Hepatocyte (in vitro differentiated cells): ENCODE measurements around the gene HLA-DMA. TPM values are rescaled to one million over a fixed set of nuclear protein-coding genes. Genes with fewer than 3 reads are reported as not detected.

Source experiments
- DNase-seq: peaks from one replicate; pipeline ENCODE4 v3.0.0-alpha.2; 2016; ENCODE audit warnings: low spot score
- H2AFZ ChIP-seq: fragments of 200-600 bp; sonication (generic); 2 replicates; pipeline ENCODE4 v1.6.0; 2016; ENCODE audit warnings: antibody characterized with exemption, mild to moderate bottlenecking
- H3K27ac ChIP-seq: fragments of 200-600 bp; sonication (generic); 2 replicates; pipeline ENCODE4 v1.5.1; 2016; ENCODE audit warnings: mild to moderate bottlenecking
- H3K27me3 ChIP-seq: fragments of 200-600 bp; sonication (generic); 2 replicates; pipeline ENCODE4 v1.6.1; 2016
- H3K36me3 ChIP-seq: fragments of 200-600 bp; sonication (generic); replicated peaks from 2 replicates; pipeline ENCODE4 v1.5.1; 2016; ENCODE audit warnings: low read depth; ENCODE audit not compliant: insufficient read depth
- H3K4me1 ChIP-seq: fragments of 200-600 bp; sonication (generic); 2 replicates; pipeline ENCODE4 v1.5.1; 2016; ENCODE audit warnings: mild to moderate bottlenecking, moderate library complexity; ENCODE audit not compliant: insufficient read depth
- H3K4me2 ChIP-seq: fragments of 200-600 bp; sonication (generic); 2 replicates; pipeline ENCODE4 v1.6.0; 2016
- H3K4me3 ChIP-seq: fragments of 200-600 bp; sonication (generic); 2 replicates; pipeline ENCODE4 v1.5.1; 2016; ENCODE audit warnings: mild to moderate bottlenecking
- H3K79me2 ChIP-seq: fragments of 200-600 bp; sonication (generic); 2 replicates; pipeline ENCODE4 v1.6.0; 2017; ENCODE audit warnings: mild to moderate bottlenecking
- H3K9me2 ChIP-seq: fragments of 200-600 bp; sonication (generic); replicated peaks from 2 replicates; pipeline ENCODE4 v1.6.0; 2017; ENCODE audit warnings: mild to moderate bottlenecking; ENCODE audit not compliant: insufficient read depth
- H3K9me3 ChIP-seq: fragments of 200-600 bp; sonication (generic); 2 replicates; pipeline ENCODE4 v1.5.1; 2016; ENCODE audit warnings: low read depth, mild to moderate bottlenecking
- H4K20me1 ChIP-seq: fragments of 200-600 bp; sonication (generic); 2 replicates; pipeline ENCODE4 v1.6.0; 2016; ENCODE audit warnings: mild to moderate bottlenecking; ENCODE audit not compliant: insufficient read depth, poor library complexity, severe bottlenecking
- EZH2 ChIP-seq: fragments of 200-600 bp; sonication (generic); IDR thresholded peaks from 2 replicates; pipeline ENCODE4 v1.6.1; 2016; ENCODE audit warnings: antibody characterized with exemption, mild to moderate bottlenecking, borderline replicate concordance
- EZH2phosphoT487 ChIP-seq: fragments of 200-600 bp; sonication (generic); IDR thresholded peaks from one replicate; pipeline ENCODE4 v1.6.1; 2018; ENCODE audit warnings: antibody characterized with exemption, mild to moderate bottlenecking, low read depth, moderate library complexity; ENCODE audit not compliant: unreplicated experiment, severe bottlenecking
- WGBS: methylation state at CpG from one replicate; pipeline ENCODE4 v1.1.6; 2016; ENCODE audit warnings: low lambda C conversion rate; ENCODE audit errors: missing lambda C conversion rate; 5-methylcytosine and 5-hydroxymethylcytosine counted together
- polyA plus RNA-seq: library from polyadenylated mRNA; unstranded; fragments of >200 nt; fragmentation: Nextera tagmentation; extraction: Ambion mirVana; gene quantifications from 2 replicates; pipeline ENCODE4 v1.2.1, GENCODE V29; 2016
- total RNA-seq: library from RNA; depleted of rRNA; stranded (reverse); fragments of >200 nt; gene quantifications from 2 replicates; pipeline ENCODE4 v1.2.3, GENCODE V29; 2014
- TF ChIP-seq, protein P1 (sequence below): fragments of 200-600 bp; sonication (generic); IDR thresholded peaks from 2 replicates; pipeline ENCODE4 v1.5.1; 2016; ENCODE audit warnings: antibody characterized with exemption, mild to moderate bottlenecking; ENCODE audit not compliant: poor library complexity

The HLA-DMA gene
- total and polyA plus RNA-seq, 2 experiments from 2014 or later: 4.7 to 9.5 TPM

DNA sequence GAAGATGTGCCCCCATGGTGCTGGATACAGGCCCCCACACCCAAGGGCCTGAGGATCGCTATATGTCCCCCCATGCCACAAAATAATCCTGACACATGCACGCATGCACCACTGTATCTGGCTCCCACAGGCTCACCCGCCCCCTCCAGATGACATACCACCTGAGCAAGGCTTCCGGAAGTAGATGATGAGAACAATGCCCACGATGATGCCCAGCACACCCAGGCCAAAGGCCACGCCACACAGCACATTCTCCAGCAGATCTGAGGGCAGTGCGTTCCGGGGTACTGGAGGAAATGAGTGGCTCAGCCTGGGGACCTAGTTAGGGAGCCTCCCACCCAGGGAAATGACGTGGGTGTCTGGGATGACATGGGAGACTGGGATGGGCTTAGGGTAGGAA is 3.8 kb downstream of the HLA-DMA start:
- no peaks in the 10 kb centered on the region for H3K9me3 ChIP-seq
- no peaks in the 10 kb centered on the region for H3K36me3 ChIP-seq
- 91% methylated on average over 9 of the region's 9 CpGs for WGBS
- H3K79me2 ChIP-seq: no peaks in the 10 kb centered on the region
- H3K27ac ChIP-seq: no peak overlapping the region
- no peak overlapping the region for H3K4me3 ChIP-seq
- no peaks in the 10 kb centered on the region for H3K4me1 ChIP-seq
- H3K27me3 ChIP-seq: no peaks in the 10 kb centered on the region
- DNase-seq: no peak
- H3K4me2 ChIP-seq: no peak overlapping the region
- H3K9me2 ChIP-seq: no peaks in the 10 kb centered on the region
- TF ChIP-seq EZH2phosphoT487: no peak
- H2AFZ ChIP-seq: no peak overlapping the region
- H4K20me1 ChIP-seq: no peaks in the 10 kb centered on the region

DNA sequence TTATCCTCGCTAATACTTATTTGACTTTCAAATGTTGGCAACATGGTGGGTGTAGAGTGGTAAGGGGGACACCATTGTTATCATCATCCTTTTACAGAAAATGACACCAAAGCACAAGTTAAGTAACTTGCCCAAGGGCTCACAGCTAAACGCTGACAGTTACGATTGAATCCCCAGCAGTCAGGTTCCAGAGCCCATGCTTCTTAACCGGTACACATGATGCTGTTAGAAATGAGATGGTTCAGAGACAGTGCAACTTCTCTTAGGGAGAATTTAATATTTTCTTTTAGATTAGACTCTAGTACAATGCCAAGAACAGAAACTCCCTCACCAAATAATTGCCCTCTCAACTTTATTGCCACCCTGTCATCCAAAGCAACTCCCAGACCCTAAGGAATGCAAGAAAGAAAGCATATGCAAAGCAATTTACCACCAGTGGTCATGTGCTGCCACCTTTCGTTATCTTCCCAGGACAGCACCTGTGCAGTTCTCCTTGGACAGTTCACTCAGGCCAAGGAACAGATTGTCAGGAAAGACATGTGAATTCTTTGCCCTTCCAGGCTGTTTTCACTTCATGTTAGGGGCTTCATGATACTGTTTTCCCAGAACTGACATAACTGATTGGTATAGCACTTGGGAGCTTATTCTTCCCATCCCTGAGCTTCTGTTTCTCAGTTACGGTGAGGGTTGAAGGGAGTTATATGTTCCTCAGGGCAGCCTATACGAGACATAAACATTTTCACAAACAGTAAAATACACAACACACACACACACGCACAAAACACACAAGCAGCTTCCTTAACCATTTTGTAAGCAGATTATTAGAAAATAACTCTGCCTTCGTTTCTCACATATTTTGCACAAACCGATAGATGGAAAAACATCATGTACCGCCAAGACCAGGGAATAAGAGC is 5.1 kb downstream of the HLA-DMA start:
- Histone ChIP-seq H3K9me3 (no peaks in the 10 kb centered on the region), H2AFZ (no peak overlapping the region), H3K27ac (no peak overlapping the region), H3K9me2 (no peaks in the 10 kb centered on the region), H3K4me2 (no peak overlapping the region), H3K27me3 (no peaks in the 10 kb centered on the region), H3K79me2 (no peaks in the 10 kb centered on the region), H3K36me3 (no peaks in the 10 kb centered on the region), H3K4me3 (no peak overlapping the region), H3K4me1 (no peaks in the 10 kb centered on the region), H4K20me1 (no peaks in the 10 kb centered on the region)
- 64% methylated on average over 11 of the region's 11 CpGs for WGBS
- TF ChIP-seq, protein P1, sequence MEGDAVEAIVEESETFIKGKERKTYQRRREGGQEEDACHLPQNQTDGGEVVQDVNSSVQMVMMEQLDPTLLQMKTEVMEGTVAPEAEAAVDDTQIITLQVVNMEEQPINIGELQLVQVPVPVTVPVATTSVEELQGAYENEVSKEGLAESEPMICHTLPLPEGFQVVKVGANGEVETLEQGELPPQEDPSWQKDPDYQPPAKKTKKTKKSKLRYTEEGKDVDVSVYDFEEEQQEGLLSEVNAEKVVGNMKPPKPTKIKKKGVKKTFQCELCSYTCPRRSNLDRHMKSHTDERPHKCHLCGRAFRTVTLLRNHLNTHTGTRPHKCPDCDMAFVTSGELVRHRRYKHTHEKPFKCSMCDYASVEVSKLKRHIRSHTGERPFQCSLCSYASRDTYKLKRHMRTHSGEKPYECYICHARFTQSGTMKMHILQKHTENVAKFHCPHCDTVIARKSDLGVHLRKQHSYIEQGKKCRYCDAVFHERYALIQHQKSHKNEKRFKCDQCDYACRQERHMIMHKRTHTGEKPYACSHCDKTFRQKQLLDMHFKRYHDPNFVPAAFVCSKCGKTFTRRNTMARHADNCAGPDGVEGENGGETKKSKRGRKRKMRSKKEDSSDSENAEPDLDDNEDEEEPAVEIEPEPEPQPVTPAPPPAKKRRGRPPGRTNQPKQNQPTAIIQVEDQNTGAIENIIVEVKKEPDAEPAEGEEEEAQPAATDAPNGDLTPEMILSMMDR: peak; percentile 66
- no peak for TF ChIP-seq EZH2phosphoT487
- DNase-seq: peak; percentile 76

DNA sequence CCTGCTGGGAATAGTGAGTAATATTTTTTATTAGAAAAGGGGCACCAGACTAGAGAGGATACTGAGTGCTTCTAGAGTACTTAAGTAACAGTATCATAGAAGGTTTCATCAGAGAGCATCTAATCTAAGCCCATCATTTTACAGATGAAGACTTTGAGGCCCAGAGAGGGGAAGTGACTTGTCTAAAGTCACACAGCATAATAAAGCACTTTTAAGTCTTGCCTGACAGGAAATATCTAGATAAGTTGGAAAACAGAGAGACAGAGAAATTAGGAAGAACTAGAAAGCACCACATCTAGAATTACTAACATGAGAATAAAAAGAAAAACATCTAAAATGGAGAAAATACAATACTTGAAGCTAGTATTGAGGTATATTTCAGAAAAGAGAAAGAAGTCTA is 6.0 kb downstream of the HLA-DMA start:
- H3K79me2 ChIP-seq: no peaks in the 10 kb centered on the region
- no peaks in the 10 kb centered on the region for H3K36me3 ChIP-seq
- no peaks in the 10 kb centered on the region for H3K4me1 ChIP-seq
- no peaks in the 10 kb centered on the region for H4K20me1 ChIP-seq
- H3K4me2 ChIP-seq: no peak overlapping the region
- no peak for DNase-seq
- H3K4me3 ChIP-seq: no peak overlapping the region
- no peak overlapping the region for H3K27ac ChIP-seq
- H3K9me3 ChIP-seq: no peaks in the 10 kb centered on the region
- H2AFZ ChIP-seq: no peak overlapping the region
- H3K9me2 ChIP-seq: no peaks in the 10 kb centered on the region
- TF ChIP-seq, protein P1: no peak
- no peak for TF ChIP-seq EZH2
- TF ChIP-seq EZH2phosphoT487: no peak
- H3K27me3 ChIP-seq: no peaks in the 10 kb centered on the region

DNA sequence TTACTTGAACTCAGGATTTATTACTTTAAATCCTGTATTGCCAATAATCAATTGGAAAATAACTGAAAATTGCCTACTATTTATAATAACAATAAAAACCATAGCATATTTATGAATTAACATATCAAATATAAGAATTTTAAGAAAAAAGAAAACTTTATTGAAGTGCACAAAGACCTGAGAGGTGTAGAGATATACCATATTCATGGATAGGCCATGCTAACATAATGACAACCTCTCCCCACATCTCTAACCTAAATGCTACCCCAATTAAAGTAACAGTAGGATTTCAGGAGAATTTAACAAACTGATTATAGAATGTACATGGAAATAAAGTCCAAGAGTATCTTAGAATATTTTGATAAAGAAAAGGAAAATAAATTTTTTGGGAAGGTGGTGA is 6.9 kb downstream of the HLA-DMA start:
- Histone ChIP-seq H4K20me1 (no peaks in the 10 kb centered on the region), H3K9me2 (no peaks in the 10 kb centered on the region), H3K4me1 (no peaks in the 10 kb centered on the region), H3K27me3 (no peaks in the 10 kb centered on the region), H3K9me3 (no peaks in the 10 kb centered on the region), H2AFZ (no peak overlapping the region), H3K36me3 (no peaks in the 10 kb centered on the region), H3K4me3 (no peak overlapping the region), H3K79me2 (no peaks in the 10 kb centered on the region), H3K27ac (no peak overlapping the region), H3K4me2 (no peak overlapping the region)
- no peak for DNase-seq
- TF ChIP-seq EZH2phosphoT487 (no peak), EZH2 (no peak)
- TF ChIP-seq, protein P1: no peak
